Effector memory CD4-positive, alpha-beta T cell (primary cell): ENCODE measurements around the gene ANKRD39.

Experiments used
- DNase-seq, 3 donors: peaks; one replicate each; pipeline ENCODE4 v3.0.0-alpha.2; 2020
- H3K27ac ChIP-seq: 2 replicates; pipeline ENCODE4 v1.7.0; 2013; ENCODE audit warnings: mild to moderate bottlenecking, low read length, moderate library complexity; ENCODE audit not compliant: insufficient read depth, poor library complexity, severe bottlenecking
- H3K27me3 ChIP-seq: replicated peaks from 2 replicates; pipeline ENCODE4 v1.7.0; 2013; ENCODE audit warnings: mild to moderate bottlenecking, low read length; ENCODE audit not compliant: insufficient read depth, control insufficient read depth, poor library complexity, severe bottlenecking
- H3K36me3 ChIP-seq: 2 replicates; pipeline ENCODE4 v1.7.0; 2013; ENCODE audit warnings: mild to moderate bottlenecking, low read length, moderate library complexity; ENCODE audit not compliant: control insufficient read depth, insufficient read depth
- H3K4me1 ChIP-seq: 2 replicates; pipeline ENCODE4 v1.7.0; 2013; ENCODE audit warnings: low read length, mild to moderate bottlenecking; ENCODE audit not compliant: control insufficient read depth, insufficient read depth, poor library complexity, severe bottlenecking
- H3K4me3 ChIP-seq: 2 replicates; pipeline ENCODE4 v1.7.0; 2013; ENCODE audit warnings: low read length, low read depth, mild to moderate bottlenecking; ENCODE audit not compliant: insufficient read depth, poor library complexity, severe bottlenecking
- H3K9me3 ChIP-seq: 2 replicates; pipeline ENCODE4 v1.7.0; 2013; ENCODE audit warnings: mild to moderate bottlenecking, low read length, moderate library complexity; ENCODE audit not compliant: control insufficient read depth

ANKRD39 gene

GRCh38 chr2:96801005-96801785, 56.6 kb downstream of the ANKRD39 start:
- DNase-seq, result peak; percentile 28 to 47 (median 42)
- H3K27ac ChIP-seq, result no peak overlapping the region
- peaks cover 6% of the 10 kb centered on the region for H3K36me3 ChIP-seq
- H3K27me3 ChIP-seq, result no peaks in the 10 kb centered on the region
- H3K4me3 ChIP-seq, result no peak overlapping the region
- no peaks in the 10 kb centered on the region for H3K9me3 ChIP-seq
- peaks cover 15% of the 10 kb centered on the region for H3K4me1 ChIP-seq

GRCh38 chr2:96800061-96801004, 57.5 kb downstream of the ANKRD39 start:
- Histone ChIP-seq H3K27me3 (no peaks in the 10 kb centered on the region), H3K4me1 (peaks cover 15% of the 10 kb centered on the region), H3K27ac (no peak overlapping the region), H3K4me3 (no peak overlapping the region), H3K9me3 (no peaks in the 10 kb centered on the region), H3K36me3 (peaks cover 6% of the 10 kb centered on the region)
- no peak for DNase-seq

GRCh38 chr2:96799623-96799935, 58.2 kb downstream of the ANKRD39 start:
- H3K36me3 ChIP-seq, result peaks cover 6% of the 10 kb centered on the region
- H3K4me1 ChIP-seq, result peaks cover 15% of the 10 kb centered on the region
- DNase-seq, result no peak
- no peak overlapping the region for H3K4me3 ChIP-seq
- no peaks in the 10 kb centered on the region for H3K27me3 ChIP-seq
- no peaks in the 10 kb centered on the region for H3K9me3 ChIP-seq
- H3K27ac ChIP-seq, result no peak overlapping the region

- no peak for DNase-seq
- Histone ChIP-seq H3K4me3 (no peak overlapping the region), H3K36me3 (peaks cover 6% of the 10 kb centered on the region), H3K4me1 (peaks cover 15% of the 10 kb centered on the region), H3K9me3 (no peaks in the 10 kb centered on the region), H3K27me3 (no peaks in the 10 kb centered on the region), H3K27ac (no peak overlapping the region)
These were observed 58.8 kb downstream of the ANKRD39 start for GRCh38 chr2:96798733-96799622.
